GM12864 (cell line): ENCODE measurements around the gene NINJ1.

Experiments used
- DNase-seq: peaks from one replicate; pipeline ENCODE4 v3.0.0-alpha.2; 2011; ENCODE audit warnings: low read depth
- H3K4me3 ChIP-seq: 2 replicates; pipeline ENCODE4 v1.5.1; 2011; ENCODE audit warnings: mild to moderate bottlenecking, low read depth, low read length, control low read depth
- TF ChIP-seq, protein P1 (sequence below): IDR thresholded peaks from 2 replicates; pipeline ENCODE4 v1.5.1; 2011; ENCODE audit warnings: low read depth, mild to moderate bottlenecking, moderate library complexity, low read length, control low read depth, inconsistent platforms; ENCODE audit errors: missing control alignments

The NINJ1 gene

DNA sequence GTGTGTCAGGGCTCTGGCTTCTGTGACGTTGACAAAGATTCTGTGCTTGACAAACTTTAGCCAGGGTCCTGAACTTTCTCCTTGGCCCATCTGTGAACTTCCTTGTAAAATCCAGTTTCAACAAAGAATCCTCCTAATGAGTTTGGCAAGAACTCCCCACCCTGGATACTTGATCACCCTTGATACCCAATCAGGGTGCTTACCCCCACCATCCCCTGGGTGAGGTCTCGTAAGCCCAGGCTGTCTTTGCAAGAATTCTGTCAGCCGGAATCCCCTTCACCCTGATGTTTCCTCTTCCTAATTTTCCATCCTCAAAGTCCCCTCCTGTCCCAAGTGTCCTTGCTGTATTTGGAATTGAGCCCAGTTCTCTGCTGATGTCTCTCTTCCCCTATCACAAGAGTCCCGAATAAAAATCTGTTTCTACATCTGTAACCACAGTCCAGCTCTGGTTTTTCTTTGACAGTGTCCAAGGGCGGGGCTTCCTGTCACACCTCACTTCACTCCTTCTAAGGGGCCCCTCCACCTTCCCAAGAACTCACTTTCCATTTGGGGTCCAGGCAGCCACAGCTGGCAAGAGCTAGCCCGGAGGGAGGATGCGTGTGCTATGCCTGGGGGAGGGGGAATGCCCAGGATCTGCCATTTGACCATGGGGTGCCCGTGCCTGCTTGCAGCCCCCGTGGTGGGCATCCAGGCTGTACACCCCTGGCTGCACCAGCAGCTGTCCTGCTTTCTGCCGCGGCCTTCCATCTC lies 40.7 kb downstream of the NINJ1 start:
- H3K4me3 ChIP-seq = no peak overlapping the region
- peak; percentile 52 for DNase-seq
- TF ChIP-seq, protein P1, sequence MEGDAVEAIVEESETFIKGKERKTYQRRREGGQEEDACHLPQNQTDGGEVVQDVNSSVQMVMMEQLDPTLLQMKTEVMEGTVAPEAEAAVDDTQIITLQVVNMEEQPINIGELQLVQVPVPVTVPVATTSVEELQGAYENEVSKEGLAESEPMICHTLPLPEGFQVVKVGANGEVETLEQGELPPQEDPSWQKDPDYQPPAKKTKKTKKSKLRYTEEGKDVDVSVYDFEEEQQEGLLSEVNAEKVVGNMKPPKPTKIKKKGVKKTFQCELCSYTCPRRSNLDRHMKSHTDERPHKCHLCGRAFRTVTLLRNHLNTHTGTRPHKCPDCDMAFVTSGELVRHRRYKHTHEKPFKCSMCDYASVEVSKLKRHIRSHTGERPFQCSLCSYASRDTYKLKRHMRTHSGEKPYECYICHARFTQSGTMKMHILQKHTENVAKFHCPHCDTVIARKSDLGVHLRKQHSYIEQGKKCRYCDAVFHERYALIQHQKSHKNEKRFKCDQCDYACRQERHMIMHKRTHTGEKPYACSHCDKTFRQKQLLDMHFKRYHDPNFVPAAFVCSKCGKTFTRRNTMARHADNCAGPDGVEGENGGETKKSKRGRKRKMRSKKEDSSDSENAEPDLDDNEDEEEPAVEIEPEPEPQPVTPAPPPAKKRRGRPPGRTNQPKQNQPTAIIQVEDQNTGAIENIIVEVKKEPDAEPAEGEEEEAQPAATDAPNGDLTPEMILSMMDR = no peak

DNA sequence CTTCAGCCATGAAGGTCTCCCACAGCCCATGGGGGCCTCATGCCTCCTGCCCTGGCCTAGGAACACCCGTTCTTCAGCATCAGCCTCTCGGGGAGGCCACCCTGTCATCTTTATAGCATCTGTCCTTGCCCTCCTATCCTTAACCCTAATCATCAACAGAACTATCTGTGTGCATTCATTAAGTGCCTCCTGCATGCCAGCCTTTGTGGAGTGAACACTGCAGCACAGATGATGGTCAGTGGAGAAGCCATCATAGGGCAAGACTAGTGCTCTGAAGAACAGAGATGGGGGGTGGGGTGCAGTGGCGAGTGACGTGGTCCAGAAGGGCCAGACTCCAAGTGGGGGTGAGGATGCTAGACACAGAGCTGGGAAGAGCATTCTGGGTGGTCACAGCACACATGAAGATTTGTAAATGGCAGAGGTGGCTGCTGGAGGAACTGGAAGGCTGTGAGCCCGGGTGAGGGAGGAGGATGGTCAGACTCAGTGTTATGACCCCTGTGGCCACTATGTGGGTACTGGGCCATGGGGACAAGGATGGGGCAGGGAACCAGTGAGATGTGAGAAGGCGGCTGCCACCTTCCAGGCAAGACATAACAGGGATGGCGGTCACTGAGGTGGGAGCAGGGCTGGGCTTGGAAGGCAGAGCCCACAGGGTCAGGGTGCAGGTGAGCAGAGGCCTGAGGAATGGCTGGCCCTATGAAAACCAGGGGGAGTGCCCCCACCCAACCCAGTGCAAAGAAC lies 41.6 kb downstream of the NINJ1 start:
- TF ChIP-seq, protein P1 = no peak
- H3K4me3 ChIP-seq = no peak overlapping the region

DNA sequence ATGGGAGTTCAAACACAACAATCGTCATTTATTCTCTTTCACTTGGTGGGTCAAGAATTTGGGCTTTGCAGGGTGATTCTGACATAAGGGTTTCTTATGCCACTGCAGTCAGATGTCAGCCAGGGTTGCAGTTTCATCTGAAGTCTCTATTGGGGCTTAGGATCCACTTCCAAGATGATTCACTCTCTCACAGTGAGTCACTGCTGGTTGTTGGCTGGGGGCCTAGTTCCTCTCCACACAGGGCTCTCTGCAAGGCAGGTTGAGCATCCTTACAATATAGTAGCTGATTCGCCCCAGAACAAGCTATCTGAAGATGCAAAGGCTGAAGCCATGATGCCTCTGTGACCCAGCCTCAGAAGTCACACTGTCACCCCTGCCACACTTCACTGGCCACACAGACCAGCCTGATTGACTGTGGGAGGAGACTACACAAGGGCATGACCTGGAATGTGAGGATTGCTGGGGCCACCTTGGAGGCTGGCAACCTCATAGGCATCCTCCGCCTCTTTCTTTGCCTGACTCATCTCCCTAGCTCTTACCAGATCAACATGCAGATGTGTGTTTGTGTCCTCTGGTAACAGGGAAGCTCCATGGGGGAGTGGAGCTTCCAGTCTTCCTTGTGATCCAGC lies 42.5 kb downstream of the NINJ1 start:
- peak; percentile 79 for DNase-seq
- TF ChIP-seq, protein P1 = no peak
- H3K4me3 ChIP-seq = no peak overlapping the region

More for the DNA sequence above, 41.6 kb downstream of the NINJ1 start:
- no peak for DNase-seq

DNA sequence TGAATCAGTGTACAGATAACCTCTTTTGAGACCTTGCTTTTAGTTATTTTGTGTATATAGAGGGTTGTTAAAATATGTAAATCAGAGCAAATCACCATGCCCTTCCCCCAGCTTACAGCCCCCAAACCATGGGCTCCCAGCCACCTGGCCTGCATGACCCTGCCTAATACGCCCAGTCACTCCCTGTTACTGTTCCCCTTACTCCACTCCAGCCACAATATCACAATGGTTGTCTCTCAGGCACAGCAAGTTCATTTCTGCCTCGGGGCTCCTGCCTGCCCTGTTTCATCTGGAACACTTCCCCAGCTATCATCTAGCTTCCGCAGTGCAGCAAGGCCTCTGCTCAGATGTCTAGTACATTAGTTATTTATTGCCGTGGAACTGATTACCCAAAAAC lies 43.0 kb downstream of the NINJ1 start:
- no peak overlapping the region for H3K4me3 ChIP-seq
- DNase-seq = no peak

DNA sequence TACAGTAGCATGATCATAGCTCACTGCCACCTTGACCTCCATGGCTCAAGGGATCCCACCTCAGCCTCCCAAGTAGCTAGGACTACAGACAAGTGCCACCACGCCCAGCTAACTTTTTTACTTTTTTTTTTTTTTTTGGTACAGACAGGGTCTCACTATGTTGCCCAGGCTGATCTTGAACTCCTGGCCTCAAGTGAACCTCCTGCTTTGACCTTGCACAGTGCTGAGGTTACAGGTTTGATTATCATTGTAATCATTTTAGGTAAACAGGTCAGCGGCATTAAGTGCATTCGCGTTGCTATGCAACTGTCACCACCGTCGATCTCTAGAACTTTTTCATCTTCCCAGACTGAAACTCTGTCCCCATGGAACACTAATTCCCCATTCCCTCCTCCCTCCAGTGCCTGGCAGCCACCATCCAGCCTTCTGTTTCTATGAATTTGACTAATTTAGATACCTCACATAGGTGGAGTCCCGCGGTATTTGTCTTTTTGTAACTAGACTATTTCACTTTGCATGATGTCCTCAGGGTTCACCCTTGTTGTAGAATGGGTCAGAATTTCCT lies 43.9 kb downstream of the NINJ1 start:
- no peak overlapping the region for H3K4me3 ChIP-seq
- DNase-seq = no peak
- TF ChIP-seq, protein P1 = no peak

More for the DNA sequence above, 43.0 kb downstream of the NINJ1 start:
- TF ChIP-seq, protein P1 = no peak

DNA sequence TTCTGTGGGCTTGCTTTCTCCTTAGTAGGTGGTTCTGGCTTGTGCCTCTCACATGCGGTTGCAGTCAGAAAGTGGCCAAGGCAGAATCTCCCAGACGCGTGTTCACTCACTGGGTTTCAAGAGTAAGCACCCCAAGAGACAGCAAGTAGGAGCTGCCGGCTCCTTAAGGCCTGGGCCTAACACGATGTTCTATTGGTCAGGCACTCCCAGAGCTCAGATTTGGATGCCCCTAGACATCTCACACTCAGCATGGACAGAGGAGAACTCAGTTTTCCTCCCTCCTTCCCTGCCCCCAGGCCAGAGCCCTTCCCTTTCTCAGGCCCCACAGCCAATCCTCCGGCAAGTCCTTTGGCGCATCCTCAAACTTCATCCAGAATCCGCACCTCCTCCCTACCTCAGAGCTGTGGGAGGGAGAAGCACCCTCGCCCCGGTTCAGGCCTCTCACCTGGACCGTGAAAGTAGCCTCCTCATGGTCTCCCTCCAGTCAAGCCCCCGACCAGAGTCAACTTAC lies 44.5 kb downstream of the NINJ1 start:
- TF ChIP-seq, protein P1 = no peak

More for the DNA sequence above, 44.5 kb downstream of the NINJ1 start:
- DNase-seq = no peak
- H3K4me3 ChIP-seq = no peak overlapping the region
